Large intestine (tissue), 12 donors: ENCODE results near the gene FCGR3A. TPM values are rescaled to one million over a fixed set of nuclear protein-coding genes. Genes with fewer than 3 reads are reported as not detected.
"Not testable (repeated sequence)": the region's sequence is repeated elsewhere in the genome, so short reads cannot be mapped to it uniquely, and the experiment has no call there.

Experiments
- DNase-seq, 2 donors: peaks; one replicate each; pipeline versions ENCODE4 v3.0.0 to v3.0.0-alpha.2; 2013
- H3K27ac ChIP-seq: one replicate; pipeline ENCODE4 v1.5.1; 2013; ENCODE audit warnings: low read length
- H3K27me3 ChIP-seq: 2 replicates; pipeline ENCODE4 v1.6.1; 2013; ENCODE audit warnings: low read length; ENCODE audit not compliant: control insufficient read depth, insufficient read depth
- H3K36me3 ChIP-seq: 2 replicates; pipeline ENCODE4 v1.6.1; 2013; ENCODE audit warnings: low read length; ENCODE audit not compliant: control insufficient read depth, insufficient read depth
- H3K4me1 ChIP-seq: one replicate; pipeline ENCODE4 v1.6.1; 2013; ENCODE audit warnings: low read length; ENCODE audit not compliant: control insufficient read depth, insufficient read depth
- H3K4me3 ChIP-seq: one replicate; pipeline ENCODE4 v1.5.1; 2013; ENCODE audit warnings: low read length
- H3K9me3 ChIP-seq: one replicate; pipeline ENCODE4 v1.6.1; 2013; ENCODE audit warnings: mild to moderate bottlenecking, low read depth, low read length, moderate library complexity; ENCODE audit not compliant: control insufficient read depth
- WGBS: methylation state at CpG from one replicate; pipeline ENCODE4 v1.1.5; 2013; ENCODE audit warnings: low lambda C conversion rate; ENCODE audit not compliant: insufficient coverage; 5-methylcytosine and 5-hydroxymethylcytosine counted together
- long read RNA-seq, 11 donors: transcript quantifications; one replicate each; lab custom pipeline, GENCODE V29; 2026
- polyA plus RNA-seq: library from polyadenylated mRNA; unstranded; fragments of 120-200 nt; gene quantifications from one replicate; pipeline ENCODE4 v1.2.1, GENCODE V29; 2013

The FCGR3A gene
- 3.1 TPM for polyA plus RNA-seq
- long read RNA-seq, donor 1, partial matches to known transcripts, result 0 of 1 reads
- long read RNA-seq, donor 1, other reads (novel, unspliced or antisense), result 0 of 1 reads
- long read RNA-seq, donor 2, partial matches to known transcripts, result 0 of 2 reads
- long read RNA-seq, donor 2, other reads (novel, unspliced or antisense), result 0 of 2 reads
- long read RNA-seq, donor 3, result 0 reads
- long read RNA-seq, donor 4, result 0 reads
- long read RNA-seq, donor 5, partial matches to known transcripts, result 0 of 1 reads
- long read RNA-seq, donor 5, other reads (novel, unspliced or antisense), result 0 of 1 reads
- long read RNA-seq, donor 6, result 0 reads
- long read RNA-seq, donor 7, result 0 reads
- long read RNA-seq, donor 8, partial matches to known transcripts, result 0 of 2 reads
- long read RNA-seq, donor 8, other reads (novel, unspliced or antisense), result 0 of 2 reads
- long read RNA-seq, donor 9, partial matches to known transcripts, result 0 of 1 reads
- long read RNA-seq, donor 9, other reads (novel, unspliced or antisense), result 0 of 1 reads
- long read RNA-seq, donor 10, result 0 reads
- long read RNA-seq, donor 11, partial matches to known transcripts, result 0 of 1 reads
- long read RNA-seq, donor 11, other reads (novel, unspliced or antisense), result 0 of 1 reads

- H3K36me3 ChIP-seq, result no peaks in the 10 kb centered on the region
- no peaks in the 10 kb centered on the region for H3K4me1 ChIP-seq
- WGBS, result no CpG with 5 or more reads among the region's 2 CpGs
- no peak for DNase-seq
- no peak within 1 kb of the TSS for H3K27ac ChIP-seq
- peaks cover 6% of the 10 kb centered on the region for H3K27me3 ChIP-seq
- no peaks in the 10 kb centered on the region for H3K9me3 ChIP-seq
- no peak within 1 kb of the TSS for H3K4me3 ChIP-seq
These were observed at the start of gene FCGR3A for GRCh38 chr1:161549652-161550051. Gene FCGR3A, minus strand, starts transcription at chr1:161549818. Its CDS starts 82 bp downstream, at chr1:161549736.

GRCh38 chr1:161597077-161597476, 47.5 kb upstream of the FCGR3A start:
- H3K4me3 ChIP-seq, DNase-seq, H3K9me3 ChIP-seq, H3K27me3 ChIP-seq, H3K27ac ChIP-seq, H3K36me3 ChIP-seq, H3K4me1 ChIP-seq: not testable (repeated sequence)
- WGBS, result no CpG with 5 or more reads among the region's 3 CpGs

GRCh38 chr1:161595583-161595982, 46.0 kb upstream of the FCGR3A start:
- not testable (repeated sequence) for H3K4me3 ChIP-seq, H3K36me3 ChIP-seq, H3K4me1 ChIP-seq, H3K9me3 ChIP-seq, H3K27me3 ChIP-seq, H3K27ac ChIP-seq, DNase-seq
- WGBS, result no CpG with 5 or more reads among the region's 2 CpGs

GRCh38 chr1:161595173-161595572, 45.6 kb upstream of the FCGR3A start:
- H3K27ac ChIP-seq, H3K9me3 ChIP-seq, H3K4me3 ChIP-seq, H3K27me3 ChIP-seq, H3K4me1 ChIP-seq, DNase-seq, H3K36me3 ChIP-seq: not testable (repeated sequence)
- WGBS, result no CpG with 5 or more reads among the region's 2 CpGs

GRCh38 chr1:161594269-161594984, 44.8 kb upstream of the FCGR3A start:
- DNase-seq, H3K36me3 ChIP-seq, H3K4me3 ChIP-seq, H3K27me3 ChIP-seq, H3K4me1 ChIP-seq, H3K27ac ChIP-seq, H3K9me3 ChIP-seq: not testable (repeated sequence)
- WGBS, result no CpG with 5 or more reads among the region's 4 CpGs

- WGBS, result no CpG with 5 or more reads among the region's 11 CpGs
- DNase-seq, H3K4me1 ChIP-seq, H3K36me3 ChIP-seq, H3K4me3 ChIP-seq, H3K27ac ChIP-seq, H3K9me3 ChIP-seq, H3K27me3 ChIP-seq: not testable (repeated sequence)
These were observed 43.6 kb upstream of the FCGR3A start for GRCh38 chr1:161593092-161593755.

- no CpG with 5 or more reads among the region's 3 CpGs for WGBS
- H3K27ac ChIP-seq, H3K36me3 ChIP-seq, H3K4me1 ChIP-seq, H3K27me3 ChIP-seq, H3K4me3 ChIP-seq, H3K9me3 ChIP-seq, DNase-seq: not testable (repeated sequence)
These were observed 43.0 kb upstream of the FCGR3A start for GRCh38 chr1:161592586-161592985.

GRCh38 chr1:161589920-161590319, 40.3 kb upstream of the FCGR3A start:
- not testable (repeated sequence) for H3K4me3 ChIP-seq, H3K36me3 ChIP-seq, H3K27ac ChIP-seq, H3K9me3 ChIP-seq, H3K27me3 ChIP-seq, H3K4me1 ChIP-seq, DNase-seq
- no CpG with 5 or more reads among the region's 6 CpGs for WGBS

- not testable (repeated sequence) for H3K36me3 ChIP-seq, H3K9me3 ChIP-seq, H3K4me1 ChIP-seq, H3K27ac ChIP-seq, H3K4me3 ChIP-seq, H3K27me3 ChIP-seq, DNase-seq
- no CpG with 5 or more reads among the region's 8 CpGs for WGBS
These were observed 39.7 kb upstream of the FCGR3A start for GRCh38 chr1:161589365-161589764.

GRCh38 chr1:161588596-161588995, 39.0 kb upstream of the FCGR3A start:
- WGBS, result no CpG with 5 or more reads among the region's 6 CpGs
- not testable (repeated sequence) for H3K9me3 ChIP-seq, H3K27me3 ChIP-seq, H3K36me3 ChIP-seq, H3K4me3 ChIP-seq, H3K4me1 ChIP-seq, H3K27ac ChIP-seq, DNase-seq
